Small intestine (tissue), 7 donors: ENCODE measurements around the gene TIMM10. TPM values are rescaled to one million over a fixed set of nuclear protein-coding genes. Genes with fewer than 3 reads are reported as not detected.
A peak's percentile ranks its signal among the peaks of the same experiment; 100 is the strongest.

Experiments
- DNase-seq, 2 donors: peaks; one replicate each; pipeline versions ENCODE4 v3.0.0 to v3.0.0-alpha.2; 2013
- FAIRE-seq: peaks from 2 replicates; lab custom pipeline; 2012; peaks lifted over from hg19 to GRCh38; lab: Jason Lieb, UNC
- H3K27ac ChIP-seq, 3 donors: one replicate each; pipeline ENCODE4 v1.5.1; 2013; ENCODE audit warnings: low read length in 2 of 3, mild to moderate bottlenecking in 2 of 3, control low read depth in 1 of 3, inconsistent platforms in 1 of 3, low read depth in 1 of 3, moderate library complexity in 1 of 3
- H3K27me3 ChIP-seq, 3 donors: one replicate each; pipeline ENCODE4 v1.6.1; 2013; ENCODE audit warnings: low read length in 3 of 3, inconsistent platforms in 1 of 3; ENCODE audit not compliant: control insufficient read depth in 3 of 3, insufficient read depth in 3 of 3
- H3K36me3 ChIP-seq, 3 donors: one replicate each; pipeline ENCODE4 v1.6.1; 2013; ENCODE audit warnings: low read length in 3 of 3, inconsistent platforms in 1 of 3, low read depth in 1 of 3, mild to moderate bottlenecking in 1 of 3, moderate library complexity in 1 of 3; ENCODE audit not compliant: control insufficient read depth in 3 of 3, insufficient read depth in 2 of 3
- H3K4me1 ChIP-seq, 3 donors: one replicate each; pipeline ENCODE4 v1.6.1; 2013; ENCODE audit warnings: low read length in 2 of 3, inconsistent platforms in 1 of 3, low read depth in 1 of 3, mild to moderate bottlenecking in 1 of 3, moderate library complexity in 1 of 3; ENCODE audit not compliant: control insufficient read depth in 3 of 3, insufficient read depth in 2 of 3
- H3K4me3 ChIP-seq, 3 donors: one replicate each; pipeline ENCODE4 v1.5.1; 2013; ENCODE audit warnings: low read length in 3 of 3, control low read depth in 1 of 3, inconsistent platforms in 1 of 3, low read depth in 1 of 3, mild to moderate bottlenecking in 1 of 3, moderate library complexity in 1 of 3
- H3K9me3 ChIP-seq, 2 donors: one replicate each; pipeline ENCODE4 v1.6.1; 2013; ENCODE audit warnings: low read depth in 1 of 2, low read length in 1 of 2; ENCODE audit not compliant: control insufficient read depth in 2 of 2, insufficient read depth in 1 of 2
- WGBS, 3 donors: extraction: QIAGEN DNeasy Blood & Tissue Kit; methylation state at CpG; one replicate each; pipeline ENCODE4 v1.1.7; 2013; 5-methylcytosine and 5-hydroxymethylcytosine counted together
- polyA plus RNA-seq, 4 donors: library from polyadenylated mRNA; stranded (reverse) in 3 of 4; unstranded in 1 of 4; fragments of 200-250 nt in 3 of 4; fragments of 120-200 nt in 1 of 4; gene quantifications; one replicate each; pipeline versions ENCODE4 v1.2.1 to v1.2.3, GENCODE V29; 2013
- donor health status: healthy with polysubstance abuse.
- donor health status: control.
- donor health status: control.
- donor health status: Bipolar disorder and iron deficiency.
- donor health status: healthy.

TIMM10 gene
- polyA plus RNA-seq, 4 donors = 26.0 to 84.8 (median 60.7) TPM

DNA sequence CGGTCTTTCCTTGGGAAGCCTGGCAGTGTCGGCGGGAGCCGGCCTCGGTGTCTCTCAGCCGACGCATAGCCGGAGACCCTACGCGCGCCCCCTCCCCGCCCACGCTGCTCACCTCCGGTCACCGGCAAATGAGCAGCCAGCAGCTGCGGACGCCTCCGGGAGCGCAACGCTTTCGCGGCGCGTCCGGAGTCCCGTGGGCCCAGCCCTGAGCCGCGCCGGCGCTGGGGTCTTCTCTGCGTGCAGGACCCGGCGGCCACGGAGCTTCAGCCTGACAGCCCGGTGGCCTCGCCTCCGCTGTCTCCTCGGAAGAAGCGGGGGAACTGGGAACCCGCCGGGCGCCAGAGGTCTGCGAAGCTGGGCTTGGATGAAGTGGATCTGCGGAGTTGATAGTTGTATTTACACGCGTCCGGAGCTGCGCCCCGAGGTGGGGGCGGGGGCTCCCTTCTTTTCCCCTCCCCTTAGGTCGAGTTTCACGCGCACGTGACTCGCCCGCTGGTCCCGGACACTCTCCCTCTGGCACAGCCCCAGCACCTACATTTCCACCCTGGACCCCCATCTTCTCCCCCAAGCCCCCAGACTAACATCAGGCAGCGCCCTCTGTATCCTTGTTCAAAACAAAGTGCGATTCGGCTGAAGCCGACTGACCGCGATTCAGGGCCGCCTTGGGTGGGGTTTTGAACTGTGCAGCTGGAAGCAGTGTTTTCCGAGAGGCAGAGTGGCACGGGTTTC lies 15.1 kb downstream of the TIMM10 start, which contains the start of gene SLC43A1:
Gene SLC43A1 (minus strand): TSS at position 371 of the 729 bp plus-strand sequence. CDS start 1,591 bp downstream, outside the sequence.
- H3K36me3 ChIP-seq = peaks cover 0 to 8% (median 0%) of the 10 kb centered on the region in 3 donors
- H3K27me3 ChIP-seq = peaks cover 0 to 5% (median 0%) of the 10 kb centered on the region in 3 donors
- H3K4me1 ChIP-seq = peaks cover 2 to 13% (median 6%) of the 10 kb centered on the region in 3 donors
- FAIRE-seq (no peak), DNase-seq (peak; percentile 14 to 69)
- 0 to 1% (median 0%) methylated on average over 48 to 66 of the region's 66 CpGs for WGBS, 3 donors
- H3K9me3 ChIP-seq = no peaks in the 10 kb centered on the region
- H3K27ac ChIP-seq = peak within 1 kb of the TSS in 2 of 3 donors; percentile 28 to 32
- peak within 1 kb of the TSS; percentile 53 to 77 (median 56) for H3K4me3 ChIP-seq

DNA sequence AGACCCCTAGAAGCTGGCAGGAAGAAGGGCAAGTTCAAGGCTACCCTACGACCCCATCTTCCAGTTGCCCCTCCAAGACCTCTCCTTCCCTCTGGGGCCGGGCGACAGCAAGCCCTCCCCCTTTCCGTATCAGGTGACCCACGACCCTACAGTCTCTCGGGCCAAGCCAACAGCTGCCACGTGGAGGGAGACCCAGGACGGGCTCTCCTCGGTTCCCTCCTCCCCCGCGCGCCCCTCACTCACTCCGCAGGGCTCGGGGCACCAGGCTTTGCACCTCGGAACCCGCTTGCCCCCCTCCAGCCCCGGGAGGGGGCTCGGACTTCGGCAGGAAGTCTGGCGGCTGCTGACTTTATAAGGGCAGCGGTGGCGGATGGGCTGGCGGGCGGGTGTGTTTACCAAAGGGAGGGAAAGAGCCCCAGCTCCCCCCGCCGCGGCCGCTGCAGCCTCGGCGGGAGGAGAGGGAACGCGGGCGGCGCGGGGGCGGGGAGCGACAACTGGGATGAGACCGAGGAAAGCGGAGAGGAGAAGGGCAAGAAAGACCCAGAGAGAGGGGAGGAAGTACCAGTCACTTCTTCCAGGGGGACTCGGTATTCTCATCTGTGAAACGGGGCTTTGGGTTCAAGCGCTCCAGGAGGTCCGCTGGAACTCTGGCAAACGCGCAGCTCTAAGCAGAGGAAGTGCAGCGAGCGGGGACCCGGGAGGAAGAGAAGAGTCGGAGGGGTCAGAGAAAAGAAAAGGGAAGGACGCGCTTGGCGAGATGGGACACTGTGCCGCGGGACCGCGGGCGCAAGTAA lies 15.8 kb downstream of the TIMM10 start:
- DNase-seq (peak; percentile 30 to 68), FAIRE-seq (no peak)
- WGBS, 3 donors = 1% methylated on average over 47 to 57 of the region's 57 CpGs
- H3K36me3 ChIP-seq = peaks cover 0 to 8% (median 0%) of the 10 kb centered on the region in 3 donors
- H3K4me1 ChIP-seq = peaks cover 2 to 13% (median 6%) of the 10 kb centered on the region in 3 donors
- no peaks in the 10 kb centered on the region for H3K9me3 ChIP-seq
- H3K27me3 ChIP-seq = peaks cover 0 to 5% (median 0%) of the 10 kb centered on the region in 3 donors
- H3K4me3 ChIP-seq = peak overlapping the region; percentile 53 to 77 (median 56)
- peak overlapping the region in 2 of 3 donors; percentile 28 to 32 for H3K27ac ChIP-seq

DNA sequence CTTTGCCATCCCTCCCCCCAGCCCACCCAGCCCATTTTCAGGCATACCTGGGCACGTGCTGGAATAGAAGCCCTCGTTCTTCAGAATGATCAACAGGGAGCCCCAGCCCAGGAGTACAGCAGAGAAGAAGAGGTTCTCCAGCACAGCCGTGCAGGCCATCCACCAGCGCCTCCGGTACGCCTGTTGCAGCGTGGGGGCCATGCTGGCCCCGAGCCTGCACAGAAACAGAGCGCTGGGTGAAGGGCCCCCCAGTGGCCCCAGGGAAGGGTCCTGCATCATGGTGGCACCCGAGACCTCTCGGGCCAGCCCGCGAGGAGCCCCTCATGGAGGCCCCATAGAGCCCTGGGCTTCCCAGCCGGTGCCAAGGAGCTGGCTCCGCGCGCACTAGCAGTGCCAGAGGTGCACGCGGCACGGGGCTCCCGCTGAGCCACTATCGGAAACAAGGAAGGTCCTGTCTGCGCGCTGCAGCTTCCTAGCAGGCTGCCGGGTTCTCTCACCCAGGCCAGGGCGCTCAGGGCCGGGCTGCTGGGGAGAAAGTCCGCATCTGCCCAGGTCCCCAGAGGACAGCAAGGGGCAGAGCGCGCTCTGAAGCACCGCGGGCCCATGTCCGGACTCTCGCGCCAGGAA lies 16.5 kb downstream of the TIMM10 start:
- Histone ChIP-seq H3K27me3 (peaks cover 0 to 5% (median 0%) of the 10 kb centered on the region in 3 donors), H3K4me3 (peak overlapping the region; percentile 53 to 77 (median 56)), H3K9me3 (no peaks in the 10 kb centered on the region), H3K36me3 (peaks cover 0 to 8% (median 0%) of the 10 kb centered on the region in 3 donors), H3K4me1 (peaks cover 2 to 13% (median 6%) of the 10 kb centered on the region in 3 donors), H3K27ac (peak overlapping the region in 2 of 3 donors; percentile 28 to 32)
- DNase-seq (peak; percentile 54 to 65), FAIRE-seq (no peak)
- 12 to 16% (median 14%) methylated on average over 28 to 35 of the region's 35 CpGs for WGBS, 3 donors

DNA sequence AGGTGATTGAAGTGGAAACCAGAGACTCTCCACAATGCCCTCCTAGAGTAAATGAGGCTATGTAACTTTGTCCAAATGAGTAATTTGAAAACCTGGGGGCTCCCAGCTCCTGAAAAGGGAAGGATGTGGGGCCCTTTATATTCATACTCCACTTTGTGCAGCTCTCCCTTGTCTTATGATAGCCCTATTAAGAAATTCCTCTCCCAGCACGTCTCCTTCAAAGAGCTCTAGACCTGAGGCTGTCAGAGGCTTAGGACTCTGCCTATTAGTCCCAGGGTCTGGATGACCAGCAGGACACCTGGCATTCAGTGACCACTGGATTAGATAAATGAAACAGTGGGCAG lies 17.1 kb downstream of the TIMM10 start:
- H3K36me3 ChIP-seq = peaks cover 0 to 8% (median 0%) of the 10 kb centered on the region in 3 donors
- 31 to 48% (median 36%) methylated on average over 1 of the region's 1 CpG for WGBS, 3 donors
- no peaks in the 10 kb centered on the region for H3K9me3 ChIP-seq
- FAIRE-seq (no peak), DNase-seq (no peak)
- peaks cover 2 to 13% (median 6%) of the 10 kb centered on the region in 3 donors for H3K4me1 ChIP-seq
- H3K27me3 ChIP-seq = peaks cover 0 to 5% (median 0%) of the 10 kb centered on the region in 3 donors
- peak overlapping the region in 1 of 3 donors; percentile 9 for H3K27ac ChIP-seq
- no peak overlapping the region for H3K4me3 ChIP-seq

DNA sequence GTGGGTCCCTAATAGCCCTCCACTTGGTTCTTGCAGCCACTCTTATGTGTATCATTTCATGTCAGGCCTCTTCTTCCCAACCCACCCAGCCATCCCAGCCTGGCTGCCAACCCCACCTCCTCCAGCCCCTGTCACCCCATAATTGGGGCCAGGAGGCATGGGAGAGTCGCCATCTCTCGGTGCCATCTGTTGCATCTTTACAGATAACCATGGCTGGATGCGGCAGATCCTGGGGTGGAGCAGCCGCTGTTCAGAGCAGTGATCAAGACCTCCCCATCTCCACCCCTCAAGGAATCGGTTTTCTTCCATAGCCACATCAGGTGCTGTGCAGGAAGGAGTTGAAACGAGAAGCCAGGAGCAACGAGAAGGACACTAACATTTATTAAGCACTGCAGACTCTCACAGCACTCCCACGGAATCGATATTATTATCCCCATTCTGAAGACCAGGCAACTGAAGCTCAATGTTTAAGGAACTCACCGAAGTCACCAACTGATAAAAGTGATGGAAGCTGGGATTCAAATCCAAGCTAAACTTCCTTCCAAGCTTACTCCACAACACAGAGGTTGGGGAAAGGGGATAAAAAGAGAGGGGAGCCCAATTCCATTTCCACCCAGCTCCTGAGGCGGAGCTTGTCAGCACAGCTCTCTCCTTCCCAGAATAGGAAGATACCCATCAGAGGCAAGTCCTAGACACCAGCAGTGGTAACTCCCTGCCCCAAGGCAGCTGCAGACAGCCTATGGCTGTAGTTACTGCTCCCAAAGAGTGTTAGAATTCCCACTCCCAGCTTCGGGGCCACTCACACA lies 17.7 kb downstream of the TIMM10 start:
- Histone ChIP-seq H3K36me3 (peaks cover 0 to 8% (median 0%) of the 10 kb centered on the region in 3 donors), H3K9me3 (no peaks in the 10 kb centered on the region), H3K4me1 (peaks cover 2 to 13% (median 6%) of the 10 kb centered on the region in 3 donors), H3K27ac (peak overlapping the region in 1 of 3 donors; percentile 9), H3K27me3 (peaks cover 0 to 5% (median 0%) of the 10 kb centered on the region in 3 donors), H3K4me3 (no peak overlapping the region)
- FAIRE-seq (no peak), DNase-seq (no peak)
- 82 to 86% (median 85%) methylated on average over 12 of the region's 12 CpGs for WGBS, 3 donors

DNA sequence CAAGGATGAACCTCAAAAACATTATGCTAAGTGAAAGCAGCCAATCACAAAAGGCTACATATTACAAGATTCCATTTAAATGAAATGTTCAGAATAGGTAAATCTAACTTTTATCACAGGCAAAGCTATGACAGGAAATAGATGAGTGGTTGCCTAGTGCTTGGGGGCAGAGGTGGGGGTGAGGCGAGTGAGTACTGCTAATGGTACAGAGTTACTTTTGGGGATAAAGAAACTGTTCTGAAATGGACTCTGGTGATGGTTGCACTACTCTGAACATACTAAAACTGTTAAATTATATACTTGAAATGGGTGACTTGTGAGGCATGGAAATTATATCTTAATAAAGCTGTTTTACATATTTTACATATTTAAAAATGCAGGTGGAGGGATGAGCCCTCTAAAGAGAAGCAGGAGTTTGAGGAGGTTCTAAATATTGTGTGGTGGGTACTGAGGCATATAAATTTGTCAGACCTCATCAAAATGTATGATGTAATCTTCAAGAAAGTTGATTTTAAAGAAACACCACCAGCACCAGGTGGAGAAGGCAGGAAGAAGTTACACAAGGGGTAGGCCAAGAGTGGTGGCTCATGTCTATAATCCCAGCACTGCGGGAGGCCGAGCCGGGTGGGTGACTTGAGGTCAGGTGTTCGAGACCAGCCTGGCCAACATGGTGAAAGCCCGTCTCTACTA lies 18.7 kb downstream of the TIMM10 start:
- H3K4me1 ChIP-seq = peaks cover 2 to 13% (median 6%) of the 10 kb centered on the region in 3 donors
- no peak overlapping the region for H3K27ac ChIP-seq
- peaks cover 0 to 5% (median 0%) of the 10 kb centered on the region in 3 donors for H3K27me3 ChIP-seq
- no peak overlapping the region for H3K4me3 ChIP-seq
- WGBS, 3 donors = 91 to 96% (median 91%) methylated on average over 6 of the region's 6 CpGs
- H3K9me3 ChIP-seq = no peaks in the 10 kb centered on the region
- FAIRE-seq (no peak), DNase-seq (no peak)
- H3K36me3 ChIP-seq = peaks cover 0 to 8% (median 0%) of the 10 kb centered on the region in 3 donors
